ENCODE measurements around the gene NME7. TPM values are rescaled to one million over a fixed set of nuclear protein-coding genes. Genes with fewer than 3 reads are reported as not detected.

Gene NME7
- total RNA-seq, 2 donors from 2014 or later = 8.8 to 10.8 TPM

GRCh38 chr1:169163059-169163458 lies 204.5 kb downstream of the NME7 start:
- H3K9me3 Mint-ChIP-seq = no peaks in the 10 kb centered on the region
- H3K4me1 Mint-ChIP-seq (ENCODE audit: low read depth in 2 of 2) = peaks cover 0 to 7% of the 10 kb centered on the region in 2 donors
- no peaks in the 10 kb centered on the region for H3K36me3 Mint-ChIP-seq
- H3K27me3 Mint-ChIP-seq = no peaks in the 10 kb centered on the region
- peak overlapping the region; percentile 16 for H3K4me3 Mint-ChIP-seq
- ATAC-seq (peak in 1 of 2 donors; percentile 84), DNase-seq (ENCODE audit: low spot score) (no peak)
- H3K27ac Mint-ChIP-seq = no peak overlapping the region

- no peak overlapping the region for H3K27ac Mint-ChIP-seq
- H3K27me3 Mint-ChIP-seq = no peaks in the 10 kb centered on the region
- no peak overlapping the region for H3K4me3 Mint-ChIP-seq
- no peaks in the 10 kb centered on the region for H3K36me3 Mint-ChIP-seq
- H3K9me3 Mint-ChIP-seq = no peaks in the 10 kb centered on the region
- no peak for ATAC-seq
- H3K4me1 Mint-ChIP-seq (ENCODE audit: low read depth in 2 of 2) = peaks cover 0 to 7% of the 10 kb centered on the region in 2 donors
- DNase-seq (ENCODE audit: low spot score) = no peak
Observed at GRCh38 chr1:169161496-169162194, 206.0 kb downstream of the NME7 start.

GRCh38 chr1:169160845-169161495 lies 206.6 kb downstream of the NME7 start:
- Mint-ChIP-seq H3K27me3 (no peaks in the 10 kb centered on the region), H3K4me3 (no peak overlapping the region), H3K4me1 (ENCODE audit: low read depth in 2 of 2) (peaks cover 0 to 7% of the 10 kb centered on the region in 2 donors), H3K9me3 (no peaks in the 10 kb centered on the region), H3K36me3 (no peaks in the 10 kb centered on the region), H3K27ac (no peak overlapping the region)
- ATAC-seq (no peak), DNase-seq (ENCODE audit: low spot score) (no peak)

- Mint-ChIP-seq H3K27me3 (no peaks in the 10 kb centered on the region), H3K4me3 (no peak overlapping the region), H3K4me1 (ENCODE audit: low read depth in 2 of 2) (no peaks in the 10 kb centered on the region), H3K27ac (no peak overlapping the region), H3K36me3 (no peaks in the 10 kb centered on the region), H3K9me3 (no peaks in the 10 kb centered on the region)
- DNase-seq (ENCODE audit: low spot score) (no peak), ATAC-seq (no peak)
Observed at GRCh38 chr1:169156580-169156979, 211.0 kb downstream of the NME7 start.

- DNase-seq (ENCODE audit: low spot score) (no peak), ATAC-seq (no peak)
- Mint-ChIP-seq H3K36me3 (no peaks in the 10 kb centered on the region), H3K4me1 (ENCODE audit: low read depth in 2 of 2) (no peaks in the 10 kb centered on the region), H3K27ac (no peak overlapping the region), H3K4me3 (no peak overlapping the region), H3K27me3 (no peaks in the 10 kb centered on the region), H3K9me3 (no peaks in the 10 kb centered on the region)
Observed at GRCh38 chr1:169155675-169156074, 211.9 kb downstream of the NME7 start.

GRCh38 chr1:169151338-169151837 lies 216.2 kb downstream of the NME7 start:
- H3K27ac Mint-ChIP-seq = no peak overlapping the region

GRCh38 chr1:169150641-169151337 lies 216.8 kb downstream of the NME7 start:
- no peak for ATAC-seq
- Mint-ChIP-seq H3K27me3 (no peaks in the 10 kb centered on the region), H3K4me3 (no peak overlapping the region), H3K36me3 (no peaks in the 10 kb centered on the region), H3K27ac (no peak overlapping the region), H3K4me1 (ENCODE audit: low read depth in 2 of 2) (no peaks in the 10 kb centered on the region), H3K9me3 (no peaks in the 10 kb centered on the region)
- DNase-seq (ENCODE audit: low spot score) = no peak

More at GRCh38 chr1:169151338-169151837, 216.2 kb downstream of the NME7 start:
- ATAC-seq (peak in 1 of 2 donors; percentile 36), DNase-seq (ENCODE audit: low spot score) (no peak)
- no peaks in the 10 kb centered on the region for H3K4me1 Mint-ChIP-seq (ENCODE audit: low read depth in 2 of 2)
- no peaks in the 10 kb centered on the region for H3K9me3 Mint-ChIP-seq
- no peaks in the 10 kb centered on the region for H3K36me3 Mint-ChIP-seq
- no peaks in the 10 kb centered on the region for H3K27me3 Mint-ChIP-seq
- no peak overlapping the region for H3K4me3 Mint-ChIP-seq

GRCh38 chr1:169149555-169150286 lies 217.9 kb downstream of the NME7 start:
- Mint-ChIP-seq H3K27me3 (no peaks in the 10 kb centered on the region), H3K27ac (no peak overlapping the region), H3K4me3 (no peak overlapping the region), H3K4me1 (ENCODE audit: low read depth in 2 of 2) (no peaks in the 10 kb centered on the region), H3K9me3 (no peaks in the 10 kb centered on the region), H3K36me3 (no peaks in the 10 kb centered on the region)
- ATAC-seq = no peak
- DNase-seq (ENCODE audit: low spot score) = no peak

GRCh38 chr1:169148472-169149252 lies 218.9 kb downstream of the NME7 start:
- Mint-ChIP-seq H3K27me3 (no peaks in the 10 kb centered on the region), H3K27ac (no peak overlapping the region)
- DNase-seq (ENCODE audit: low spot score) = no peak

GRCh38 chr1:169146576-169147214 lies 220.9 kb downstream of the NME7 start:
- no peak overlapping the region for H3K27ac Mint-ChIP-seq
- no peaks in the 10 kb centered on the region for H3K4me1 Mint-ChIP-seq (ENCODE audit: low read depth in 2 of 2)
- DNase-seq (ENCODE audit: low spot score) (no peak), ATAC-seq (no peak)
- no peaks in the 10 kb centered on the region for H3K9me3 Mint-ChIP-seq
- H3K36me3 Mint-ChIP-seq = no peaks in the 10 kb centered on the region
- H3K27me3 Mint-ChIP-seq = no peaks in the 10 kb centered on the region
- no peak overlapping the region for H3K4me3 Mint-ChIP-seq

More at GRCh38 chr1:169148472-169149252, 218.9 kb downstream of the NME7 start:
- no peaks in the 10 kb centered on the region for H3K9me3 Mint-ChIP-seq
- no peak overlapping the region for H3K4me3 Mint-ChIP-seq
- H3K4me1 Mint-ChIP-seq (ENCODE audit: low read depth in 2 of 2) = no peaks in the 10 kb centered on the region
- H3K36me3 Mint-ChIP-seq = no peaks in the 10 kb centered on the region
- no peak for ATAC-seq

GRCh38 chr1:169144941-169145626 lies 222.5 kb downstream of the NME7 start:
- Mint-ChIP-seq H3K27me3 (no peaks in the 10 kb centered on the region), H3K4me3 (no peak overlapping the region), H3K4me1 (ENCODE audit: low read depth in 2 of 2) (no peaks in the 10 kb centered on the region), H3K27ac (no peak overlapping the region), H3K9me3 (no peaks in the 10 kb centered on the region), H3K36me3 (no peaks in the 10 kb centered on the region)
- ATAC-seq = no peak
- DNase-seq (ENCODE audit: low spot score) = no peak

GRCh38 chr1:169143984-169144383 lies 223.6 kb downstream of the NME7 start:
- no peaks in the 10 kb centered on the region for H3K9me3 Mint-ChIP-seq
- H3K27me3 Mint-ChIP-seq = no peaks in the 10 kb centered on the region
- H3K36me3 Mint-ChIP-seq = no peaks in the 10 kb centered on the region
- no peak overlapping the region for H3K4me3 Mint-ChIP-seq
- no peak for ATAC-seq
- H3K4me1 Mint-ChIP-seq (ENCODE audit: low read depth in 2 of 2) = peaks cover under 1 to 2% of the 10 kb centered on the region in 2 donors
- DNase-seq (ENCODE audit: low spot score) = no peak
- H3K27ac Mint-ChIP-seq = no peak overlapping the region
